Astrocyte of the cerebellum (primary cell): ENCODE data around the gene RCOR3.

ENCODE experiments used
- DNase-seq: peaks from one replicate; pipeline ENCODE4 v3.0.0-alpha.2; 2011; ENCODE audit warnings: low read depth
- H3K4me3 ChIP-seq: 2 replicates; pipeline ENCODE4 v1.5.1; 2011; ENCODE audit warnings: mild to moderate bottlenecking, low read depth, low read length, moderate library complexity
- CTCF ChIP-seq: IDR thresholded peaks from 2 replicates; pipeline ENCODE4 v1.5.1; 2012; ENCODE audit warnings: low read length, low read depth, moderate library complexity, mild to moderate bottlenecking; ENCODE audit errors: missing control alignments
- in situ Hi-C: cut with HindIII; loops from 2 replicates; pipeline ENCODE4 v1.10.0; 2017; ENCODE audit warnings: low sequenced_read_pairs

RCOR3 gene

DNA sequence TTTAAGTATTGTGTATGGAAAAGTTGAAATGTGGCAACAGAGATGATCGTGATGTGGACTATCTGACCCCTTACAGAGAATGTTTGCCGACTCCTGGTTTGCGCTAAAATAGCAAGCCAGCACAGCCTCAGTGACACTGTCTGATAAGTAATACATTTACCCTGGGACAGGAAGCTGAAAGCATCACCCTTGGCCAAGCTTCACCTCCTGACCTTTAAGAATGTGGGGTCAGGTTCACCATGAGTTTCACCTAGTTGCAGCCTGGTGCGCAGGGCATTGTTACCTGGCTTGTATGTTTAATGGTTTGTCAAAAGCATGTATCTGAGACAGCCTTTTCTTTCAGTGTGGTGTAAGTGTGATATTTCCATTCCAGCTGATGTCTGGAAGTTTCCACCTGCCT, 96.7 kb downstream of the RCOR3 start:
- no peak overlapping the region for H3K4me3 ChIP-seq
- no peak for DNase-seq
- TF ChIP-seq CTCF: no peak
- in situ Hi-C loops: no loop called here

DNA sequence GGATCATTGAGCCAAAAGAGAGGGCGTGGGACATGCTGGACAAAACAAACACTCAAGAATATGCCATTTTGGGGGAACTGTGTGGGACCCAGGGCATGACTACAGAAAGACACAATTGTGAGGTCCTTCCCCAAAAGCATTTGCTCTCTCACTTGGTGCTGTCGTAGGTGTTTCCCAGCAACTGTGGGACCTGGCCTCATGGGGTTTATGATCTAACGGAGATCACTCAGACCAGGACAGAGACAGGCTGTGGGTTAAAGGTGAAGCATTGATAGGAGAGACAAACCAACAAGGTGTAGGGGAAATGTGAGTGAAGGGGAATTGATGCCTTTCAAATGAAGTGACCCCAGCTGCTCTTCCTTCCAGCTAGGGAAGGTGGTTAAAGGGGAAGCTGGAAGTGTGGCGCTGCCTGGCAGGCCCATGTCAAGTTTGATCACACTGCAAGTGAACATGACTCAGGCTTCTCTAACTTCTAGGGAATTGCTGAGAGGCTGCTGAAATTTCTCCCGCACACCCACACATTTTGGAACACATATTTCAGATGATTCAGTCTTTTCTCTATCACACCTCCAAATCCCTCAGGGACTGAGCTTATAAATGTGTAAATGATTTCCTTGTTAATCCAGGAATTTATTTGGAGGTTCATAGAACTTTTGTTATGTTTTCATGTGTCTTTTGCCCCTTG, 97.7 kb downstream of the RCOR3 start:
- no peak for TF ChIP-seq CTCF
- no peak for DNase-seq
- in situ Hi-C loops: no loop called here
- H3K4me3 ChIP-seq: no peak overlapping the region

DNA sequence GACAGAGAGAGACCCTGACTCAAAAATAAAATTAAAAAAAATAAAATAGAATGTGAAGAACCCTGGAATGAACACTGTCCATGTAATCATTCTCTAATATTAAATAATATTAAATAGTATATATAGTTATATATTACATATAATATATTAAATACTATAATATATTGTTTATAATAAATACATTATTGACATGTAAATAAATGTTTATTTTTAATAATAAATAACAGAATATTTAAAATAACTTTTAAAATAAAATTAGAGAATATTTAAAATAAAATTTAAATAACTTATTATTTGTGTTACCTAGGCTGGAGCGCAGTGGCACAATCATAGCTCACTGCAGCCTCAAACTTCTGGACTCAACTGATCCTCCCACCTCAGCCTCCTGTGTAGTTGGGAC, 99.5 kb downstream of the RCOR3 start:
- in situ Hi-C loops: no loop called here
- no peak for TF ChIP-seq CTCF
- no peak overlapping the region for H3K4me3 ChIP-seq

DNA sequence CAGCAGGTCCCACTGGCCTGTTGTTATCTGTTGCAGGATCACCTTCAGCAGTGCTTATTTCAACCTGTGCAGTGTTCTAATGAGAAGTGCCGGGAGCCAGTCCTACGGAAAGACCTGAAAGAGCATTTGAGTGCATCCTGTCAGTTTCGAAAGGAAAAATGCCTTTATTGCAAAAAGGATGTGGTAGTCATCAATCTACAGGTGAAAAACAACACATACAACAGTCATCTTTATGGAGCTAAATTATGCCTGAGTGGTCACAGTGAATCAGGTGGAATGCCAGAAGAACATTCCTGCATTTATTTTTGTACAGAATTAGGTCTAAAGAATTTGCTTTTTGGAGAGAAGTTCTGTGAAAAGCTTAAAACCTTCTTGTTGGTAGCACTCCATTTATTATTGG, 100.7 kb downstream of the RCOR3 start:
- H3K4me3 ChIP-seq: no peak overlapping the region
- TF ChIP-seq CTCF: no peak
- in situ Hi-C loops: no loop called here
- peak; percentile 39 for DNase-seq

More for the DNA sequence above, 99.5 kb downstream of the RCOR3 start:
- DNase-seq: no peak

- no peak for TF ChIP-seq CTCF
- no peak for DNase-seq
- no peak overlapping the region for H3K4me3 ChIP-seq
- in situ Hi-C loops: no loop called here
These were observed 102.0 kb downstream of the RCOR3 start for GRCh38 chr1:211361202-211361601.
